Cardiac muscle cell (in vitro differentiated cells and primary cell): ENCODE results near the gene SLC35F6. TPM values are rescaled to one million over a fixed set of nuclear protein-coding genes. Genes with fewer than 3 reads are reported as not detected.

Experiments
- DNase-seq, 2 donors: peaks; one replicate each; pipeline versions ENCODE4 v3.0.0 to v3.0.0-alpha.2; 2010 to 2017; ENCODE audit warnings: low read depth in 1 of 2, low spot score in 1 of 2
- H3K27ac ChIP-seq: fragments of 200-600 bp; sonication (generic); 2 replicates; pipeline ENCODE4 v1.5.1; 2016
- H3K27me3 ChIP-seq: fragments of 200-600 bp; sonication (generic); 2 replicates; pipeline ENCODE4 v1.6.0; 2016; ENCODE audit warnings: control low read depth
- H3K36me3 ChIP-seq: fragments of 200-600 bp; sonication (generic); 2 replicates; pipeline ENCODE4 v1.5.1; 2016; ENCODE audit warnings: control low read depth
- H3K4me1 ChIP-seq: fragments of 200-600 bp; sonication (generic); 2 replicates; pipeline ENCODE4 v1.8.1; 2017; ENCODE audit warnings: low read depth, mild to moderate bottlenecking, mixed run types
- H3K4me3 ChIP-seq: fragments of 200-600 bp; sonication (generic); 2 replicates; pipeline ENCODE4 v1.5.1; 2016; ENCODE audit warnings: mild to moderate bottlenecking
- H3K9me3 ChIP-seq: fragments of 200-600 bp; sonication (generic); 2 replicates; pipeline ENCODE4 v1.5.1; 2017; ENCODE audit warnings: low read depth, mild to moderate bottlenecking, control low read depth
- polyA plus RNA-seq: library from polyadenylated mRNA; unstranded; fragments of >200 nt; fragmentation: Nextera tagmentation; extraction: Ambion mirVana; gene quantifications from 2 replicates; pipeline ENCODE4 v1.2.1, GENCODE V29; 2016
- total RNA-seq: library from RNA; depleted of rRNA; stranded (reverse); fragments of >200 nt; gene quantifications from 2 replicates; pipeline ENCODE4 v1.2.3, GENCODE V29; 2016
- TF ChIP-seq, protein P1 (sequence below): IDR thresholded peaks from 2 replicates; pipeline ENCODE4 v1.5.1; 2012; ENCODE audit warnings: low read depth, mild to moderate bottlenecking, low read length

The SLC35F6 gene
- total and polyA plus RNA-seq, 2 experiments from 2014 or later = 7.2 to 11.2 TPM

DNA sequence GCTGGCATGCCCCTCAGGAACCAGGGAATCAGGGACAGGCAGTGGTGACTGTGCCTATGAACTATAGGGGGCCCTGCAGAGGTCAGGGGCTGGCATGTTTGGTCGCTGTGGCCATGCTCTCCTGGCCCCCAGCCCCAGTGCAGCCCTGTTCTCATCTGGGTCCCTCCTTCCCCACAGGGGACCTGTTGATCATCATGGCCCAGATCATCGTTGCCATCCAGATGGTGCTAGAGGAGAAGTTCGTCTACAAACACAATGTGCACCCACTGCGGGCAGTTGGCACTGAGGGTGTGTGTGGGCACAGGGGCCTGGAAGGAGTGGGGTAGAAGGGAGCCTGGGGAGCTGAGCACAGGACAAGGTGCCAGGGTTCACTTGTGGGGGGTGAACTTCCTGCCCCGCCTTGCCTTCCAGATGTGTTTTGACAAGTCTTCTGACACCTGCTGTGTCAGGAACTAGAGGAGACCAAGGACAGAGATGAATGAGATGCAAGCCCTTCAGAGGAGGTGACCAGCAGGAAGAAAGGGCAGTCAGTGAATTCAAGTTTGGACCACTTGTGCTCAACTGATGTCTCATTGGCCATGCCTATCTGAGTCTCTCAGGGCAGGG, 12.2 kb downstream of the SLC35F6 start:
- no peak for DNase-seq
- Histone ChIP-seq H3K9me3 (no peaks in the 10 kb centered on the region), H3K4me3 (no peak overlapping the region), H3K27ac (no peak overlapping the region), H3K4me1 (no peaks in the 10 kb centered on the region), H3K36me3 (peaks cover 8% of the 10 kb centered on the region), H3K27me3 (no peaks in the 10 kb centered on the region)
- TF ChIP-seq, protein P1, sequence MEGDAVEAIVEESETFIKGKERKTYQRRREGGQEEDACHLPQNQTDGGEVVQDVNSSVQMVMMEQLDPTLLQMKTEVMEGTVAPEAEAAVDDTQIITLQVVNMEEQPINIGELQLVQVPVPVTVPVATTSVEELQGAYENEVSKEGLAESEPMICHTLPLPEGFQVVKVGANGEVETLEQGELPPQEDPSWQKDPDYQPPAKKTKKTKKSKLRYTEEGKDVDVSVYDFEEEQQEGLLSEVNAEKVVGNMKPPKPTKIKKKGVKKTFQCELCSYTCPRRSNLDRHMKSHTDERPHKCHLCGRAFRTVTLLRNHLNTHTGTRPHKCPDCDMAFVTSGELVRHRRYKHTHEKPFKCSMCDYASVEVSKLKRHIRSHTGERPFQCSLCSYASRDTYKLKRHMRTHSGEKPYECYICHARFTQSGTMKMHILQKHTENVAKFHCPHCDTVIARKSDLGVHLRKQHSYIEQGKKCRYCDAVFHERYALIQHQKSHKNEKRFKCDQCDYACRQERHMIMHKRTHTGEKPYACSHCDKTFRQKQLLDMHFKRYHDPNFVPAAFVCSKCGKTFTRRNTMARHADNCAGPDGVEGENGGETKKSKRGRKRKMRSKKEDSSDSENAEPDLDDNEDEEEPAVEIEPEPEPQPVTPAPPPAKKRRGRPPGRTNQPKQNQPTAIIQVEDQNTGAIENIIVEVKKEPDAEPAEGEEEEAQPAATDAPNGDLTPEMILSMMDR = no peak

- H3K27me3 ChIP-seq = no peaks in the 10 kb centered on the region
These were observed 14.0 kb downstream of the SLC35F6 start for GRCh38 chr2:26778098-26778497.

GRCh38 chr2:26778507-26778906, 14.4 kb downstream of the SLC35F6 start:
- Histone ChIP-seq H3K36me3 (peaks cover 8% of the 10 kb centered on the region), H3K27me3 (no peaks in the 10 kb centered on the region), H3K27ac (no peak overlapping the region), H3K4me3 (no peak overlapping the region), H3K4me1 (no peaks in the 10 kb centered on the region), H3K9me3 (no peaks in the 10 kb centered on the region)
- TF ChIP-seq, protein P1 = no peak
- no peak for DNase-seq

More at GRCh38 chr2:26778098-26778497, 14.0 kb downstream of the SLC35F6 start:
- no peak for DNase-seq
- Histone ChIP-seq H3K36me3 (peaks cover 8% of the 10 kb centered on the region), H3K9me3 (no peaks in the 10 kb centered on the region), H3K4me1 (no peaks in the 10 kb centered on the region), H3K27ac (no peak overlapping the region), H3K4me3 (no peak overlapping the region)
- TF ChIP-seq, protein P1 = no peak

DNA sequence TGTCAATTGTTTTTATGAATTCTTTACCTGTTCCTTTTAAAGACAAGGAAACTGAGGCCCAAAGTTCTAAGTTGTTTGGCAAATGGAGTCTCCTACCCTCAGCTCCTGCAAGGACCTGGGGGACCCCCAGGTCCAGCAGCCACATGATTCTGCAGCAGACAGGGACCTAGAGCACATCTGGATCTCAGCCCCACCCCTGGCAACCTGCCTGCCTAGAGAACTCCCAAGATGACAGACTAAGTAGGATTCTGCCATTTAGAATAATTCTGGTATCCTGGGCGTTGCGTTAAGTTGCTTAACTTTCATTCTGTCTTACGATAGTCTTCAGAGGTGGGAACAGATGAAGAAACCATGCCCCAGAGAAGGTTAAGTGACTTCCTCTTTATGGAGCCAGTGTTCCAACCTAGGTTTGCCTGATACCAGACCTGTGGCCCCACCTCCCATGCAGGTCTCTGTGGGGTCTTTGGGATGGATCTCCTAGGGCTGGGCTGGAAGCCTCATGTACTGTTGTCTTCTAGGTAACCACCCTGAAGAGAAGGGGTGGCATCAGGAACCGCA, 16.2 kb downstream of the SLC35F6 start:
- no peak for DNase-seq
- Histone ChIP-seq H3K4me3 (no peak overlapping the region), H3K27ac (no peak overlapping the region), H3K36me3 (peaks cover 8% of the 10 kb centered on the region), H3K27me3 (no peaks in the 10 kb centered on the region), H3K4me1 (no peaks in the 10 kb centered on the region), H3K9me3 (no peaks in the 10 kb centered on the region)
- TF ChIP-seq, protein P1 = no peak

DNA sequence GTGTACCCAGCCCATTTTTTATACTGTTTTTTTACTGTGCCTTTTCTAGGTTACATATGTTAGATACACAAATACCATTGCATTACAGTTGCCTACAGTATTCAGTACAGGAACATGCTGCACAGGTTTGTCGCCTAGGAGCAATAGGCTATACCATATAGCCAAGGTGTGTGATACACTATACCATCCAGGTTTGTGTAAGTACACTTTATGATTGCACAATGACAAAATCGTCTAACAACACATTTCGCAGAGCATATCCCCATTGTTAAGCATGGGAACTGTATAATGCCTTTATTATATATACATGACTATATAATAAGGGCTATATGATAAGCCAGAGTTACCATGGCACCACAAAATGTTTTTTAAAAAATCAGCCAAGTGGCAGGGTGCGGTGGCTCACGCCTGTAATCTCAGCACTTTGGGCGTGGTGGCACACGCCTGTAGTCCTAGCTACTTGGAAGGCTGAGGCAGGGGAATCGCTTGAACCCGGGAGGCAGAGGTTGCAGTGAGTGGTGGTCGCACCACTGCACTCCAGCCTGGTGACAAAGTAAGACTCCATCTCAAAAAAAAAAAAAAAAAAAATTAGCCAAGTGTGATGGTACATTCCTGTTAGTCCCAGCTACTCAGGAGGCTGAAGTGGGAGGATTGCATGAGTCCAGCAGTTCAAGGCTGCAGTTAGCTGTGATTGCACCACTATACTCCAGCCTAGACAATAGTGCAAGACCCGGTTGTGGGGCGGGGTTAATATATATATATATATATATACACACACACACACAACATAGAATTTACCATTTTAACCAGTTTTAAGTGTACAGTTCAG, 19.0 kb downstream of the SLC35F6 start:
- peaks cover 4% of the 10 kb centered on the region for H3K36me3 ChIP-seq
- DNase-seq = no peak
- H3K4me3 ChIP-seq = no peak overlapping the region
- H3K27me3 ChIP-seq = no peaks in the 10 kb centered on the region
- no peak overlapping the region for H3K27ac ChIP-seq
- no peaks in the 10 kb centered on the region for H3K4me1 ChIP-seq
- TF ChIP-seq, protein P1 = no peak
- no peaks in the 10 kb centered on the region for H3K9me3 ChIP-seq
